K562 (cell line): ENCODE data around the gene CENPP. TPM values are rescaled to one million over a fixed set of nuclear protein-coding genes. Genes with fewer than 3 reads are reported as not detected.

Source experiments
- ATAC-seq: fragments of 200-7000 bp; cut with Tn5 transposase; 3 replicates; pipeline ENCODE4 v1.9.1; 2020; ENCODE audit warnings: moderate library complexity
- BruUV-seq: library from RNA; stranded (reverse); fragments of 400-500 nt; replicated peaks from 2 replicates; lab custom pipeline; 2021; lab: Mats Ljungman, UMichigan
- CTCF ChIA-PET: fragments of 300-600 bp; formaldehyde crosslinking; extraction: SDS; loops from one replicate; lab custom pipeline; 2021; ENCODE audit warnings: low intra/inter-chr PET ratio; lab: Yijun Ruan, JAX
- POLR2A ChIA-PET: fragments of 300-600, 350-650 bp; sonication (Branson Sonifier 250); formaldehyde crosslinking; extraction: SDS; loops from one replicate; lab custom pipeline; 2021; ENCODE audit warnings: antibody characterized with exemption, inconsistent platforms; lab: Yijun Ruan, JAX
- DNase-seq, 4 experiments: peaks; one replicate each; pipeline versions ENCODE4 v3.0.0 to v3.0.0-alpha.2; 2011 to 2018; ENCODE audit warnings: low spot score in 3 of 4, mixed read lengths in 3 of 4; ENCODE audit errors: extremely low read depth in 1 of 4
- FAIRE-seq: peaks from 2 replicates; lab custom pipeline; 2011; peaks lifted over from hg19 to GRCh38; lab: Jason Lieb, UNC
- H2AFZ ChIP-seq: 2 replicates; pipeline ENCODE4 v1.6.0; 2011; ENCODE audit warnings: low read depth, low read length, control low read depth, inconsistent platforms
- H3K27ac ChIP-seq: fragments of 200-600 bp; 3 replicates; pipeline ENCODE4 v1.8.0; 2011; ENCODE audit warnings: low read depth, mild to moderate bottlenecking, control low read depth, inconsistent platforms, low read length, moderate library complexity, mixed read lengths; ENCODE audit errors: extremely low read depth
- H3K27me3 ChIP-seq, 2 experiments: fragments of 300-600 bp in 1 of 2; 2 replicates in 1 of 2; 3 replicates in 1 of 2; pipeline versions ENCODE4 v1.6.0 to v1.8.0; 2011; ENCODE audit warnings: inconsistent platforms in 2 of 2, low read length in 2 of 2, mild to moderate bottlenecking in 1 of 2, mixed read lengths in 1 of 2, moderate library complexity in 1 of 2; ENCODE audit not compliant: control insufficient read depth in 2 of 2, insufficient read depth in 2 of 2
- H3K36me3 ChIP-seq: fragments of 300-600 bp; 3 replicates; pipeline ENCODE4 v1.8.0; 2011; ENCODE audit warnings: mild to moderate bottlenecking, low read length, inconsistent platforms; ENCODE audit not compliant: control insufficient read depth, insufficient read depth
- H3K4me1 ChIP-seq, 2 experiments: fragments of 200-600 bp in 1 of 2; replicated peaks in 1 of 2; 2 replicates in 1 of 2; 3 replicates in 1 of 2; pipeline versions ENCODE4 v1.5.1 to v1.8.0; 2011; ENCODE audit warnings: inconsistent platforms in 2 of 2, low read length in 2 of 2, mild to moderate bottlenecking in 1 of 2, mixed read lengths in 1 of 2, moderate library complexity in 1 of 2; ENCODE audit not compliant: control insufficient read depth in 2 of 2, insufficient read depth in 2 of 2
- H3K4me2 ChIP-seq: 2 replicates; pipeline ENCODE4 v1.6.1; 2011; ENCODE audit warnings: low read length, control low read depth, inconsistent platforms, mixed read lengths; ENCODE audit not compliant: insufficient read depth
- H3K4me3 ChIP-seq: fragments of 200-600 bp; sonication (generic), shearing (Covaris generic); 2 replicates; pipeline ENCODE4 v1.5.1; 2016; ENCODE audit warnings: control low read depth, inconsistent platforms
- H3K79me2 ChIP-seq: fragments of 200-600 bp; 3 replicates; pipeline ENCODE4 v1.8.0; 2011; ENCODE audit warnings: low read length, inconsistent platforms; ENCODE audit not compliant: control insufficient read depth, insufficient read depth
- H3K9ac ChIP-seq, 2 experiments: 2 replicates each; pipeline versions ENCODE4 v1.6.0 to v1.6.1; 2011; ENCODE audit warnings: low read depth in 2 of 2, low read length in 2 of 2, control low read depth in 1 of 2, inconsistent platforms in 1 of 2, mild to moderate bottlenecking in 1 of 2, mixed read lengths in 1 of 2; ENCODE audit not compliant: insufficient read depth in 1 of 2
- H3K9me1 ChIP-seq: one replicate; pipeline ENCODE4 v1.6.0; 2011; ENCODE audit warnings: inconsistent platforms, mild to moderate bottlenecking, low read length, moderate library complexity; ENCODE audit not compliant: control insufficient read depth, insufficient read depth
- H3K9me3 ChIP-seq: replicated peaks from 2 replicates; pipeline ENCODE4 v1.5.1; 2011; ENCODE audit warnings: low read depth, low read length, inconsistent platforms; ENCODE audit not compliant: control insufficient read depth, insufficient read depth
- H4K20me1 ChIP-seq: replicated peaks from 2 replicates; pipeline ENCODE4 v1.6.1; 2011; ENCODE audit warnings: low read length, inconsistent platforms, mixed read lengths; ENCODE audit not compliant: control insufficient read depth, insufficient read depth
- CC2D1A ChIP-seq: fragments of 450-650 bp; IDR thresholded peaks from 2 replicates; pipeline ENCODE4 v1.6.1; 2017; ENCODE audit warnings: mild to moderate bottlenecking
- EGR1 ChIP-seq: fragments of 450-650 bp; conservative IDR thresholded peaks from 2 replicates; pipeline ENCODE4 v1.6.1; 2017; ENCODE audit warnings: mild to moderate bottlenecking
- ETV1 ChIP-seq: fragments of 450-650 bp; conservative IDR thresholded peaks from 2 replicates; pipeline ENCODE4 v1.6.1; 2016; ENCODE audit warnings: missing genetic modification characterization, control low read depth, low read depth, missing compliant biosample characterization
- KDM5B ChIP-seq: fragments of 200-600 bp; sonication (generic); IDR thresholded peaks from 2 replicates; pipeline ENCODE4 v1.6.1; 2012; ENCODE audit warnings: low read depth, mild to moderate bottlenecking, moderate library complexity, low read length, control low read depth, inconsistent platforms; ENCODE audit not compliant: insufficient replicate concordance
- RCOR1 ChIP-seq, 2 experiments: IDR thresholded peaks; 2 replicates each; pipeline ENCODE4 v1.6.1; 2012; ENCODE audit warnings: low read depth in 2 of 2, low read length in 2 of 2, borderline replicate concordance in 1 of 2, improper control_type of control experiment in 1 of 2
- RFX1 ChIP-seq: fragments of 450-650 bp; IDR thresholded peaks from 2 replicates; pipeline ENCODE4 v1.6.1; 2016; ENCODE audit warnings: mild to moderate bottlenecking, moderate library complexity
- ZBTB8A ChIP-seq: fragments of 450-650 bp; IDR thresholded peaks from 2 replicates; pipeline ENCODE4 v1.6.1; 2018; ENCODE audit warnings: mild to moderate bottlenecking, moderate library complexity; ENCODE audit not compliant: partially characterized antibody
- WGBS: fragments of 100-300 bp; shearing (Covaris generic); methylation state at CpG from one replicate; pipeline ENCODE4 v1.1.6; 2016; ENCODE audit warnings: low coverage, mixed read lengths; ENCODE audit not compliant: insufficient coverage; ENCODE audit errors: missing lambda C conversion rate; 5-methylcytosine and 5-hydroxymethylcytosine counted together
- in situ Hi-C: fragments of 300-500 bp; cut with MboI; formaldehyde crosslinking; loops from 4 replicates; pipeline ENCODE4 v1.15.0; 2018; ENCODE audit warnings: inconsistent platforms, mixed read lengths
- intact Hi-C: fragments of 100-400 bp; cut with micrococcal nuclease; formaldehyde crosslinking; loops from 2 replicates; pipeline ENCODE4 v1.14.2; 2022
- polyA plus RNA-seq, 8 experiments: library from polyadenylated mRNA; depleted of rRNA in 4 of 8; stranded (reverse) in 5 of 8; unstranded in 3 of 8; fragments of >200 nt; fragmentation: Nextera tagmentation in 2 of 8; fragmentation: Illumina TruSeq in 1 of 8; extraction: Ambion mirVana in 2 of 8; extraction: Trizol in 1 of 8; gene quantifications; 2 replicates each; pipeline versions ENCODE4 v1.2.1 to v1.2.3, GENCODE V29; 2011 to 2014; ENCODE audit warnings: inconsistent platforms in 1 of 8, missing spikeins in 1 of 8
- total RNA-seq, 7 experiments: library from RNA; depleted of rRNA in 6 of 7; stranded (reverse); fragments of >200 nt in 6 of 7; fragmentation: Illumina TruSeq in 2 of 7; extraction: Trizol in 2 of 7; gene quantifications; 2 replicates each; pipeline versions ENCODE4 v1.2.1 to v1.2.3, GENCODE V29; 2011 to 2021; ENCODE audit warnings: low replicate concordance in 1 of 7
- TF ChIP-seq, protein P1 (sequence below): fragments of 250-450 bp; sonication (Bioruptor Pico); IDR thresholded peaks from 2 replicates; pipeline ENCODE4 v1.5.0; 2021; ENCODE audit warnings: mild to moderate bottlenecking, moderate library complexity
- TF ChIP-seq, protein P2 (sequence below), 2 experiments: fragments of 150-350 bp in 1 of 2; IDR thresholded peaks; 2 replicates each; pipeline ENCODE4 v1.6.1; 2012 to 2016; ENCODE audit warnings: low read depth in 2 of 2, low read length in 2 of 2, mild to moderate bottlenecking in 1 of 2, moderate library complexity in 1 of 2

Gene CENPP
- total and polyA plus RNA-seq, 9 of the 15 experiments (the other 6 are each of a cell fraction or from before 2014, with no cell fraction given) = 8.0 to 28.5 (median 17.9) TPM

DNA sequence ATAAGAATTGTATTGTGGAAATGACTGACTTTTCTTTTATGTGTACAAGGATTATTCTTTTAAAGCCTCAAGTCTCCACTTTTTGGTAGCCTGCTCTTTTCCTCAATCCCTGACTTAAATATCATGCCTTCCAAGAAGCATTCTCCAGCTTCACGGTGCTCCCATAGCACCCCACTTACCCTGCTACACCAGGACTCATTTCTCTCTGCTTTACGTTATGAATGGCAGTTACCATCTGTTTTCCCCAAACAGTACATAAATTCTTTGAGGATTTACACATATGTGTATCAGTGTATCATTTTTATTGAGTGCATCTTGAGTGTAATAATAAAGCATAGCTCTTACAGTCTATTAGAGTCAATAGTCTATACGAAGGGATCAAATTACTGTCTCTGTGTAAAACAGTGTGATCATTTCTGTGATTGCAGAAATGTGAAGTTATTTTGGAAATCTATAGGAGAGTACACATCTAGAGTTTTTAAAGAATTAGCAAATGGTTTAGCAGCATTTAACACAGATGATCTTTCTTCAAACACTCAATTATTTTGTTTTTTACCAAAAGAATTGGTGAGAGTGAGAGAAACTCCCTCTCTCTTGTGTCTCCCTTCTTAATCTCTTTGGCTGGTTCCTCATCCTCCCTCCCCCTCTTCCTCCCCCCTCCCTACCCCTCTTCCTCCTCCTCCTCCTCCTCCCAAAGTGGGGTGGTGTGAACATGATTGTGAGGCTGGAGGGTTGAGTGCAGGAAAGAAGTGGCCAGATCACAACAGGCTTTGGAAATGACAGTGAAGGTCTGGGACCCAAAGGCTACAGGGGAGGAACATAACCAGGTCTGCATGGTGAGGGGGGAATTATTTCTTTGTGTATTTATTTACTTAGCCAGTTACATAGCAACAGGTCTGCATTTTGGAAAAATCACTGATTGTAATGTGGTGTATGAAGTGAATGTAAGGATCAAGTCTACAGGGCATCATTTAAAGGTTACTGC lies 237.7 kb downstream of the CENPP start:
- BruUV-seq = no TSS peak
- Histone ChIP-seq H3K9me3 (no peaks in the 10 kb centered on the region), H3K9ac (no peak overlapping the region), H3K4me1 (peaks cover 11 to 17% of the 10 kb centered on the region in 2 experiments; a peak in 3 of 5 replicates), H4K20me1 (no peaks in the 10 kb centered on the region), H3K9me1 (no peaks in the 10 kb centered on the region), H3K79me2 (no peaks in the 10 kb centered on the region), H3K36me3 (no peaks in the 10 kb centered on the region), H3K27me3 (no peaks in the 10 kb centered on the region), H3K27ac (no peak overlapping the region), H3K4me3 (no peak overlapping the region), H2AFZ (no peak overlapping the region), H3K4me2 (no peak overlapping the region)
- in situ Hi-C loops = no loop called here
- FAIRE-seq (peak; percentile 71), ATAC-seq (no peak), DNase-seq (no peak)
- WGBS = 50% methylated on average over 3 of the region's 3 CpGs
- CTCF ChIA-PET = no interaction called here
- POLR2A ChIA-PET = no interaction called here
- peak; percentile 12; the same call in 1 of the 2 replicates for TF ChIP-seq RFX1
- TF ChIP-seq ZBTB8A = no peak
- no peak for TF ChIP-seq CC2D1A
- TF ChIP-seq, protein P1, sequence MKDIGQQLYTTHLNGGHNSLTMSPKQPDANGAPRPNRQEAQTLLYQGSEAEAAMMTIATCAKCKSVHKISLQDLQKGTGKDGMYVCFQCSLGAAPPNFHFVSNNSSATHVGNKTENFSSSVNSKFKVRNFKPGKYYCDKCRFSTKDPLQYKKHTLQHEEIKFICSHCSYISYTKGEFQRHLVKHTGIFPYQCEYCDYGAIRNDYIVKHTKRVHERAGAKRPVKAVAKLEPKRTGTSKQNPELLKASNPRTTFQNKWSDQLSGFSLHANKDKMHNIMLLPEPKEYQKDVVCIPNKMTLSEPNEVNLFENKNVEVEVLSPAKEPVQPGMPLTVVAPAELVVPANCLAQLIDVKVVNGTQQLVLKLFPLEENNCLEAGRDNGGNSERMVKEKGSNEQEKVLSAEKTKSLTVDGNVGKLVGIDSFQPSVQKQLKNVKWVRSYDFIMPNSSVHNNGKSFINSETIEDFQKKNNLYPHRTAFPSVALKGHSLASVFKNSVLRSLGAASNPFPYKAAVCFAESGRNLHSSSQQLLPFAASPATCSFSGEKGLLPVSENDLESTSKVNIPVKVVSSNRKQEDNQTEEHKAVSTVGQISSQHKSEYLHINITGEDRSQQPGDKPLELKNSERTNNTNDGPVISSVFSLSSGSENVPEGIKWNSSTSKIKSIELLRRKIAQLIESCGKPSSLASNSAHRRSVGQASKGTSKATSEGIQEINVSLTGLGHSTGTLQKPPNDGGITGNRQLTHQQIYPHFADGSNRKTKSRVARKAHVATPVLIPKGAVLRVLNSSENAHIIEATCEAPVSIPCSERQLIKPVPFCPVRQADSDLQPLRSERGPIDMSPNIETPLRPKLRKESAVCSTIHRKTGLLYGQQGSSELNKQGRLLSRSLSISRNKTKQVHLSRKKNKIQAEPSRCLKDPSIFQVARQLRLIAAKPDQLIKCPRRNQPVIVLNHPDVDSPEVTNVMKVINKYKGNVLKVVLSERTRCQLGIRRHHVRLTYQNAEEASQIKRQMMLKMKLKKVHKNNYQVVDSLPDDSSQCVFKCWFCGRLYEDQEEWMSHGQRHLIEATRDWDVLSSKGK (CRISPR knock-in tag) = no peak
- TF ChIP-seq, protein P2, sequence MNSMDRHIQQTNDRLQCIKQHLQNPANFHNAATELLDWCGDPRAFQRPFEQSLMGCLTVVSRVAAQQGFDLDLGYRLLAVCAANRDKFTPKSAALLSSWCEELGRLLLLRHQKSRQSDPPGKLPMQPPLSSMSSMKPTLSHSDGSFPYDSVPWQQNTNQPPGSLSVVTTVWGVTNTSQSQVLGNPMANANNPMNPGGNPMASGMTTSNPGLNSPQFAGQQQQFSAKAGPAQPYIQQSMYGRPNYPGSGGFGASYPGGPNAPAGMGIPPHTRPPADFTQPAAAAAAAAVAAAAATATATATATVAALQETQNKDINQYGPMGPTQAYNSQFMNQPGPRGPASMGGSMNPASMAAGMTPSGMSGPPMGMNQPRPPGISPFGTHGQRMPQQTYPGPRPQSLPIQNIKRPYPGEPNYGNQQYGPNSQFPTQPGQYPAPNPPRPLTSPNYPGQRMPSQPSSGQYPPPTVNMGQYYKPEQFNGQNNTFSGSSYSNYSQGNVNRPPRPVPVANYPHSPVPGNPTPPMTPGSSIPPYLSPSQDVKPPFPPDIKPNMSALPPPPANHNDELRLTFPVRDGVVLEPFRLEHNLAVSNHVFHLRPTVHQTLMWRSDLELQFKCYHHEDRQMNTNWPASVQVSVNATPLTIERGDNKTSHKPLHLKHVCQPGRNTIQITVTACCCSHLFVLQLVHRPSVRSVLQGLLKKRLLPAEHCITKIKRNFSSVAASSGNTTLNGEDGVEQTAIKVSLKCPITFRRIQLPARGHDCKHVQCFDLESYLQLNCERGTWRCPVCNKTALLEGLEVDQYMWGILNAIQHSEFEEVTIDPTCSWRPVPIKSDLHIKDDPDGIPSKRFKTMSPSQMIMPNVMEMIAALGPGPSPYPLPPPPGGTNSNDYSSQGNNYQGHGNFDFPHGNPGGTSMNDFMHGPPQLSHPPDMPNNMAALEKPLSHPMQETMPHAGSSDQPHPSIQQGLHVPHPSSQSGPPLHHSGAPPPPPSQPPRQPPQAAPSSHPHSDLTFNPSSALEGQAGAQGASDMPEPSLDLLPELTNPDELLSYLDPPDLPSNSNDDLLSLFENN (IDR thresholded peaks at IDR 0.05; ENCODE audit: low read depth in 2 of 2, low read length in 2 of 2) = no peak
- TF ChIP-seq EGR1 = no peak
- no peak for TF ChIP-seq KDM5B
- no peak for TF ChIP-seq ETV1 (tag)
- TF ChIP-seq RCOR1 (IDR thresholded peaks at IDR 0.05; ENCODE audit: borderline replicate concordance in 1 of 2, low read depth in 2 of 2, low read length in 2 of 2) = no peak
- intact Hi-C loops = no loop called here
